GM21529 (cell line): ENCODE measurements around the gene AGAP6.
"Not testable (repeated sequence)": the region's sequence is repeated elsewhere in the genome, so short reads cannot be mapped to it uniquely, and the experiment has no call there.

Experiments used
- ATAC-seq: cut with Tn5 transposase; IDR thresholded peaks from one replicate; pipeline ENCODE4 v1.9.1; 2021; ENCODE audit not compliant: unreplicated experiment

The AGAP6 gene

DNA sequence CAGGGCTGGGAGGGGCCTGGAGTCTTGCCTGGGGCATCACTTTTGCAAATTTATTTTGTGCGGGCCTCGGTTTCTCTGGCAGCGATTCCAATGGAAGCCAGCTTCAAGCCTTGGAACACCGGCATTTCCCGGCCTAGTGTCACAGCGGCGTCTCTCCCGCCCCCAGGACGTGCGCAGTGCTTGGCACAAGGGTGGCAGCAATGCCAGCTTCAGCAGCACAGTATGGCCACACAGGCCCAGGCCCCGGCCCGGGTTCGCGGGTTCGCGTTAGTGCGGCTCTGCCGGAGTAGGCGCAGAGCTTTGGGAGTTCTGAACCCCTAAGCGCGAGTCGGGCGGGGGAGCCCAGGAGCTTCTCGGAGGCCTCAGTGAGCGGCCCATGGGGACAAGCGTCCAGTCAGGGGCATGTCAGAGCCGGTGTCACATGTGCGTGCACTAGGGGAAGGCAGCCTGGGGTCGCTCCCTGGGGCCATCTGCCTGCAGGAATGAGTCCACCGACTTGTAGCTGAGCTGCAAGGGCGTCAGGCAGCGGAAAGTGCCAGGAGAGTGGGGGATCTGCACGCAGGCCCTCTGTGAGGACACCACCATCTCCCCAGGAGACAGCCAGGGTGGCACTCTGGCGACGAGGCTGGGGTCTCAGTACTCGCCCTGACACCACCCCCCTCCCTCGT is 36.6 kb downstream of the AGAP6 start:
- ATAC-seq: not testable (repeated sequence)

DNA sequence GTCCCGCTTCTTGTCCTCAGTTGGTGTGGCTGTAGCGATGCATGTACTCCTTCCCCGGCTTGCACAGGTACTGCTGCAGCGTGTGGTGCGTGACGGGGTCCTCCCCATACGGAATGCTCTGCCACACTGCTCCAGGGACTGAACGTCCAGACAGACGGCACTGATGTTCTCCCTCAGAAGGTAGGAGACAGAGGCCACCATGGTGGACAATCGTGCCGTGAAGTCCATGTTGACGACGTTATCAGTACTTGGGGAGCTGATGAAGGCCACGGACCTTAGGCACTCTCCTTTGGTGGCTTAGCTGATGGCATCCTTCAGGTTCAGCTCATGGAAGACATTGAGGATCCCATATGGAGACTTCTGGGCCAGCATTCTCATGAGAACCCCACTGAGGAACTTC is 37.4 kb downstream of the AGAP6 start:
- no peak for ATAC-seq

DNA sequence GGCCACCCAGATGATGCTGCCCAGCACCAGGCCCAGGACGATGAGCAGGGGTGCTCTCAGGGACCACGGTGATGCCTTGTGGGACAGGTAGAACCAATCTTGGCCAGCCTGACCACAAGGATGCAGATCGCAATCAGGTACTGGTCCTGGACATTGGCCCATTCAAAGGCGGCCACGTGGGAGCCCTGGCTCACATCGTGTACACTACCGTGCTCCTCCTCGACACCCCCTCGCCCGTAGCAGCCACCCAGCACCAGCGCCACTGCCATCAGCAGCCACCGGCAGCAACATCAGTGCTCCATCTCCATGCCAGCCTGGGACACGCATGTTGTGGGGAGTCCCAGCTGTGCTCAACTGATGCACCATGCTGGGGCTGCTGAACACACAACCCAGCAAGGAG is 39.0 kb downstream of the AGAP6 start:
- no peak for ATAC-seq

DNA sequence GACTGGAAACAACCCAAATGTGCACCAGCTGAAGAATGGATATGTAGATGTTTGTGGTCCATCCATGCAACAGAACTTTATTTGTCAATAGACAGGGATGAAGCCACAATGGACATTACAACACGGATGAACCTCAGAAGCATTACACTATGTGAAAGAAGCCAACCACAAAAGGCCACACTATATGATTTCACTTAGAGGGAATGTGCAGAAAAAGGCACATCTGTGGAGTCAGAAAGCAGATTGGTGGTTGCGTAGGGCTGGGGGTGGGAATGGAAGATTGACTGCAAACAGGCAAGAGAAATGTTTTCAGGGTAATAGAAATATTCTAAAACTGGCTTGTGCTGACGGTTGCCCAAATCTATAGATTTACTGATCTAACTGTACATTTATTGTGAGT is 45.3 kb downstream of the AGAP6 start:
- ATAC-seq: no peak

DNA sequence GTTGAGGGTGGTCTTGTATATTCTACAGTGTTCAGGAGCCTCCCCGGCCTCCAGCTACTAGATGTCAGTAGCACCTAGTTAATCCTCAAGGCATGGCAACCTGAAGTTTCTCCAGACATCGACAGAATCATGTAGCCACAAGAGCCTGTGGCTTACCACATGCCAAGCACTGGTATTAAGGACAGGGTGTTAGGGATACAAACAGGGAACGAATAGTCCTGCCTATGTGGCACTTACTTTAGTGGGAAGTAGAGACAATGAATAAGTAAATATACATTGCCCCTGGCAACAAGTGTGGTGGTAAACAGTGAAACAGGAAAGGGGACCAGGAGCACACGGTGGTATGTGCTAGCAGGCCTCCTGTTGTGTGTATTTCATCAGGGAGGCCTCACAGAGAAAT is 47.1 kb downstream of the AGAP6 start:
- not testable (repeated sequence) for ATAC-seq

DNA sequence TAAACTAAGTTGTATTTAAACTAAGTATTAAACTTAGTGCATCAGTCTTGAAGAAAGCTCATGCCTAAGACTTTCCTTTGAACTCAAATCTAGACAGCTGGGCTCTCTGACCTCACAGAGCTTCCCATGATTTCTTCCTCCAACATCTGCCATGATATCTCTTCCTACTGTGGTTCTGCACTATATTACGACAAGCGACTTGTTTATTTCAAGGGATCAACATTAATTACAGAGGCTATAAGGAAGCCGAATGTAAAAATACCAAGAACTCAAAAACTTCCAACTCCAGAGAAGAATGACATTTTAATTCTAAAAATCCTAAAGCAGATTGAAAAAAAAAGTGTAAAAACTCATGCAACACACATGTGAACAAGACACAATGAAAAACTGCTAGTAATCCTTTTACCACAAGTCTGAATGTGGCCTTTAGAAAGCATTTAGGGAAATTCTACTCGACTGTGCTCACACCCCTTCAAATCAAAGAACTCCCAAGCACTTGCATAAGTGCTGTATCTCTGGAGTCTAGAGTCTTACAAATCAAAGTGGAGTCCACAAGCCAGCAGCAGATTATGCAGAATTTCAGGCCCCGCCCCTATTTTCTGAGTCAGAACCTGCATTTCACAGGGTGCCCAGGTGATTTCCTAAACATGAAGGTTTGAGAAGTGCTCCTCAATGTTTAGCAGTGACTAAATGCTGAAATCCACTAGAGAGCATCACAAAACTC is 56.9 kb downstream of the AGAP6 start:
- ATAC-seq: no peak

DNA sequence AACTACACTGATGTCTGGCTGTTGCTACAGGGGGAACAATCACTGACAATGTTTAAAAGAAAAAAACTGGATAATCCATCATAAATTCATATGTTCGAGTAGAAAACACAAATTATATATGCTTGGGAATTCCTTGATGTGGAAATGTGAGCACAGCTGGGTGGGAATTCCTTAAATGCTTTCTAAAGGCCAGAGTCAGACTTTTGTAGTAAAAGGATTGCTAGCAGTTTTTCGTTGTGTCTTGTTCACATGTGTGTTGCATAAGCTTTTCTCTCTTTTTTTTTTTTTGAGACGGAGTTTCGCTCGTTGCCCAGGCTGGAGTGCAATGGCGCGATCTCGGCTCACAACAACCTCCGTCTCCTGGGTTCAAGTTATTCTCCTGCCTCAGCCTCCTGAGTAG is 58.3 kb downstream of the AGAP6 start:
- not testable (repeated sequence) for ATAC-seq

DNA sequence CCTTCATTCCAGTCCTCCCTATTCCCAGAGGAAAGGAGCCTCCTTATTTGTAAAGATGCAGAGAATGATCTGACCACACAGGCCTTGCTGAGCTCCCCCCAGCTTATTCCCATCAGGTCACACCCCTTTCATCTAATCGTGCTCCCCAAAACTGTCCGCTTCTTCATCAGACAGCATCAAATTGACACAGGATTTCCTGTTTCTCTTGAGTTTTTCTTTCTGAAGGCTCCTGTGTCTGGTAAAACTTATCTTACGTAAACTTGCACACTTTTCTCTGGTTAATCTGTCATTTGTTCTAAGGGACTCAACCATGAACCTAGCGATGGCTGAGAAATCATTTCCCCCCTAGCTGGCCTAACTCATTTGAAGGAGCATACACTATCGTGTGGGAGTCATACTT is 59.4 kb downstream of the AGAP6 start:
- ATAC-seq: not testable (repeated sequence)

DNA sequence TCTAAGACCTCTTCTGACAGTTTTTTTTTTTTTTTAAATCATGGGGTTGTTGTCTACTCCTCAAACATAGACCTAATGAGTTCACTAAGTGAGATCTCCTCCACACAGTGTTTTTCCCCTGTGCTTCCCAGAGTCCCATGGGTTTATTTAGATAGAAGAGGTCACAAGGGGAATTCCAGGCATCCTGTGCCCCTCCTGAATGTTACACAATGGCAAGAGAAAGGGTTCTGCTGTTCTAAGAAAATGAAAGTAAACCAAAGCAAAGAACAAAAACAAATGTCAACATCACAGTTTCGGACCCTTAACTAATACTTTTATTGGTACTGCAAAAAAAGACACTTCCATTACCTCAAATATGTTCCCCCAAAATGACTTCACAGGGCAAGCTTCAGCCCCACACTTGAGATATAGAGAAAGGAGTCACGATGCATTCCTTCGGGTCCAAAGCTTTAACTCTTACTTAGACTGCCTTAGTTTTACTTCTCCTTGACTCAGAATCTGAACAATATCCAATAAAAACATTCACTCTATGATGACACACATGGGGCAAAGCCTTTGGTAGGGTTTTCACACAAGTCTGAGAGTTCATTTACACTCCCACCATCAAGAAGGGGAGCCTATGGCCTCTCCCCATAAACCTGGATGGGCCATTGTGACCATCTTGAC is 63.9 kb downstream of the AGAP6 start:
- peak; percentile 74 for ATAC-seq

DNA sequence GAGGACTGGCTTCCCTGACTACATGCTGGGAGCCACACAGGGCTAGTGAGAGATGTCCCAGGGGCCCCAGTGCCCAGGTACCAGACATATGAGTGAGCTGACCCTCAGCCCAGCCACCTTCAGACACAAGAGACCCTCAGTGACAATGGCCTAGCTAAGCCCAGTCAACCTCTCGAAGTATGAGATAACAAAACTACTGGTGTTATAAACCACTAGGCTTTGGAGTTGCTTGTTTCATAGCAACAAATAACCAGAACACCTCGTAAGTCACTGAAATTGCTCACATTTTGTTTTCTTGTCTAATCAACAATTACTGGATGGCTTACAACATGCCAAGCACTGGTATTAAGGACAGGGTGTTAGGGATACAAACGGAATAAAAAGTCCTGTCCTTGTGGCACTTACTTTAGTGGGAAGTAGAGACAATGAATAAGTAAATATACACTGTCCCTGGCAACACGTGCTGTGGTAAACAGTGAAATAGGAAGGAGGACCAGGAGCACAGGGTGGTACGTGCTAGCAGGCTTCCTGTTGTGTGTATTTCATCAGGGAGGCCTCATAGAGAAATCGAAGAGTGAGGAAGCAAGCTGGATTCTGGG is 64.7 kb downstream of the AGAP6 start:
- ATAC-seq: peak; percentile 11

DNA sequence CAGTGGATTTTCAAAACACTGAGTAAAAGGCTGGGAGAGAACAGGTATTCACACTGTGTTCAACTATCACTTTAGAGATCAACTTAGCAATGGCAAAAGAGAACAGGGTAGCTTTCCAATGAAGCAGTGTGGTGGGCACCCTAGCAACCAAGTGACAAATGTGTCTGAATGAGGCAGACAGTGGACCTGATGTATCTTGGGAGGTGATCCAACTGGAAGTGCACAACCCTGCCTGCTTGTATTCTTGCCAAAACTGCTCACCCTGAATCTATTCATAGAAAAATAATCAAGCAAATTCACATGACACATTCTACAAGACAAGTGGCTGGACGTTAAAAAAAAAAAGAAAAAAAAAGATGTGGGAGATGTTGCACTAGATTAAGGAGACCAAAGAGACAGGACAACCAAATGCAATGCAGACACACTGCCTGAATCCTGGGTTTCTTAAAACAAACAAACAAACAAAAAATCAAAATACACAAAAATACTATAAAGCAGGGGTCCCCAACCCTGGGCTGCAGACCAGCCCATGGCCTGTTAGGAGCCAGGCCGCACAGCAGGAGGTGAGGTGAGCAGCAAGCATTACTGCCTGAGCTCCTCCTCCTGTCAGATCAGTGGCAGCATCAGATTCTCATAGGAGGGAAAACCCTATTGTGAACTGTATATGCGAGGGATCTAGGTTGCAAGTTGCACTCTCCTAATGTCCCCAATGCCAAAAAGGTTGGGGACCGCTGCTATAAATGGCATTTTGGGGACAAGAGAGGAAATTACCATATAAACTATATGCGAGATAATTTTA is 67.5 kb downstream of the AGAP6 start:
- not testable (repeated sequence) for ATAC-seq

DNA sequence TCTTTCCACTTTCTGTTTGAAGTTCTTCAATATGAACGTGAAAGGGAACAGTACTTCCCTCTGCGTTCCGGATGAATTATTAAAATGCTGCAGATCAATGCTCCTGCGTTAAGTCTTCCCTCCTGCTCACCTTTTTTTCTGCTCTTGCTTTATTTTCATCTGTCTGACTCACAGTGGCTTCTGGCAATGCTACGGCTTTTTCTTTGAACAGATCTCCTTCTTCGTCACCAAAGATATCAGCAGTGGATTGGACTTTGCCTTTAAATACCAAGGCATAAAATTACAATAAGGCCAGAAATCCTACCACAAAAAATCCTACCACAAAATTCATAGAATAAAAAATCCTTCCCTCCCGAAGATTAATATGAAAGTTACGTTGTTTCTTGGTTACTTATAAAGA is 68.4 kb downstream of the AGAP6 start:
- ATAC-seq: not testable (repeated sequence)

DNA sequence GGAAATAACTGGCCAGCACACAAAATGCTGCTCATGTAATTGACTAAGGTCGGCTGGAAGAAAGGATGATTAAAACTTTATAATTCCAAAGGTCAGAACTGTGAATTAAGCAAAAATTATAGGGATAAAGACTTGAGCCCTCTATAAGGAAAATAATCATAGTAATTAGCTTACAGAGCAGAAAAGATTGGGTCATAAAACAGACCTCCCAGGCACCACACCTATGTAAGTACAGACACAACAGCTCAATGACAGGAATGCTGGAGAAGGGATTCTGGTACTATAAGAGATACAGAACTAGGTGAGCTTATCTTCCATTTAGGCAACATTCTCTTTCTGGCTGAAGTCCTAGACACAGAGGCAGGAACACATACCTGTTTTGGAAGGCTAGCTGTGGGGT is 70.5 kb downstream of the AGAP6 start:
- ATAC-seq: not testable (repeated sequence)

DNA sequence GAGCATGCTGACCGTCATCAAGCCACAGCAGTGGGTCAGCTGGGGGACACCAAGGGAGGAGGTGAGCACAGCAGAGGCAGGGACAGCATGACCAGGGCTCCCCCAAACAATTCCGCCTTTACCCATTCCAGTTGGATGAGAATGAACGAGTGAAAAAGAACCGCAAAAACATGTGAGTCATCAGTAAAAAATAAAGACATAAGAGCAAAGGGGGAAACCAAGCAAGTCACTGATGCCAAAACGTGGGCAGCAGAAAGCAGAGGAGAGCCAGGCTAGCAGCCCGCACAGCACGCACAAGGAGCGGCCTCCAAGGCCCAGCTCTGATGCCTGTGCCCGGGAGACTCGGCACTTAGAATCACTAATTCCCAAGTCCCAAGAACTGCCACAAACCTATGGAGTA is 71.7 kb downstream of the AGAP6 start:
- ATAC-seq: not testable (repeated sequence)
